ENCODE results near the gene AJAP1.

DNA sequence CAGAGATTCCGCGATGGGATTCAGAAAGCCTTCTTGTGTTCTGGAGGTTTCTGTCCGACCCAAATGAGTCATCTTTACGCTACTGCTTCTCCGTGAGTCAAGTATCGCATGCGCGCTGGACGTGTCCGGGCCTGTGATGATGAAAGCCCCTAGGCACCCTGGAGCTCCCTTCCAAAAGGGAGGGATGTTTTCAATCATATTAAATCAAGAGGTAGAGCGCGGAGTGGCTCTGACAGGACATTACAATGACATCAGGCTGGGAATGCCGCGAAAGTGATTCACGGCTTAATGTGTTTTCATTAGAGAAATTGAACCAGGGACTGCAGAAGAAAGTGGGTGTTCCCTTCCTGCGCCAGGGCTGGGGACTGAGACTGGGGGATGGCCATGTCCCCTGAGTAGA lies 48.5 kb downstream of the AJAP1 start:
- TF ChIP-seq, protein P1, sequence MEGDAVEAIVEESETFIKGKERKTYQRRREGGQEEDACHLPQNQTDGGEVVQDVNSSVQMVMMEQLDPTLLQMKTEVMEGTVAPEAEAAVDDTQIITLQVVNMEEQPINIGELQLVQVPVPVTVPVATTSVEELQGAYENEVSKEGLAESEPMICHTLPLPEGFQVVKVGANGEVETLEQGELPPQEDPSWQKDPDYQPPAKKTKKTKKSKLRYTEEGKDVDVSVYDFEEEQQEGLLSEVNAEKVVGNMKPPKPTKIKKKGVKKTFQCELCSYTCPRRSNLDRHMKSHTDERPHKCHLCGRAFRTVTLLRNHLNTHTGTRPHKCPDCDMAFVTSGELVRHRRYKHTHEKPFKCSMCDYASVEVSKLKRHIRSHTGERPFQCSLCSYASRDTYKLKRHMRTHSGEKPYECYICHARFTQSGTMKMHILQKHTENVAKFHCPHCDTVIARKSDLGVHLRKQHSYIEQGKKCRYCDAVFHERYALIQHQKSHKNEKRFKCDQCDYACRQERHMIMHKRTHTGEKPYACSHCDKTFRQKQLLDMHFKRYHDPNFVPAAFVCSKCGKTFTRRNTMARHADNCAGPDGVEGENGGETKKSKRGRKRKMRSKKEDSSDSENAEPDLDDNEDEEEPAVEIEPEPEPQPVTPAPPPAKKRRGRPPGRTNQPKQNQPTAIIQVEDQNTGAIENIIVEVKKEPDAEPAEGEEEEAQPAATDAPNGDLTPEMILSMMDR (IDR thresholded peaks at IDR 0.05), result no peak
- no peak for TF ChIP-seq EZH2 (IDR thresholded peaks at IDR 0.05; ENCODE audit: borderline replicate concordance, insufficient read depth, low read depth, low read length, poor library complexity, severe bottlenecking)

Measured in B cell (primary cell).